Measurements from ENCODE around the gene FASN.

Gene FASN

DNA sequence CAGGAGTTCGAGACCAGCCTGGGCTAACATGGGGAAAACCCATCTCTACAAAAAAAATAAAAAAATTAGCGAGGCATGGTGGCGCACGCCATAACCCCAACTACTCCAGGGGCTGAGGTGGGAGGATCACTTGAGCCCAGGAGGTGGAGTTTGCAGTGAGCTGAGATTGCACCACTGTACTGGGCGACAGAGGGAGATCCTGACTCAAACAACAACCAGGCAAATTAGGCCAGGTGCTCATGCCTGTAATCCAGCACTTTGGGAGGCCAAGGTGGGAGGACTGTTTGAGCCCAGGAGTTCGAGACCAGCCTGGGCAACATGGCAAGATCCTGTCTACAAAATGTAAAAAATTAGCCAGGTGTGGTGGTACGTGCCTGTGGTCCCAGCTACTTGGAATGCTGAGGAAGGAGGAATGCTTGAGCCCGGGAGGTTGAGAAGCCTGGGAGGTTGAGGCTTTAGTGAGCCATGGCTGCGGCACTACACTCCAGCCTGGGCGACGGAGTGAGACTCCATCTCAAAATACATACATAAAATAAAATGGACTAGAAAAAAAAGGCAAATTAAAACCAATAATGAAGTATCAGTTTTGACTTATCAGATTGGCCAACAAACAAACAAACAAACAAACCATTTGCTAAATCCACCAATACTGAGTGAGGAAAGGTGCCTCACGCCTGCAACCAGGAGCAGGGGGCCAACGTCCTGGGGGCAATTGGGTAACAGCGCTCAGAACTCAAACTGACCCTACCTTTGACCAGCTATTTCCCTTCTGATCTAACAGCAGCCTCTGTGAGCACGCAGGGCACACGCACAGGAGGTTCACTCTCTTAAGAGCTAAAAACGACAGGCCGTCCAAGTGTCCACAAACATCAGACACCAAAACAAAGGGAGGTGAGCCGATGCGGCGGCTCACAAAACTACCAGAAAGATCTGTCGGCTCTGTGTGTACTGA is 19.4 kb upstream of the FASN start:
- DNase-seq (ENCODE audit: low read depth in 2 of 2) = no peak

- no peak for DNase-seq (ENCODE audit: low read depth in 2 of 2)
Measured at GRCh38 chr17:82116246-82116645, 18.2 kb upstream of the FASN start.

DNA sequence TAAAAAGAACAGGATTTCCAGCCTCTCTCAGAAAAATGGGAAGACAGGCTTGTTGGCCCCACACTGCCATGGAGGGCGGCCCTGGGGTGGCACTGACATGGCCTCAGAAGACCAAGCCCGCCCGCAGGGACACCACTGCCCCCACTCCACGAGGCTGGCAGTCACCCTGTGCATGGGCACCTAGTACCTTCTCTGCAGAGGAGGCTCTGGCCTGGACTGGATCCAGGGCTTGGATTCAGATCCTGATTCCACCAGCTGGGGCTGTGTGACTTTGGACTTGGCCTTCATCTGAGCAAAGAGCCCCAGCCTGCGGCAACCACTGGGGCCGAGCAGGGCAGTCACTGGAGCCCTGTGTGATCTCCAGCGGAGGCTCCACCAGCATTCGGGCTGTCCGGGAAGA is 16.8 kb upstream of the FASN start:
- DNase-seq (ENCODE audit: low read depth in 2 of 2) = no peak

- no peak for DNase-seq (ENCODE audit: low read depth in 2 of 2)
Measured at GRCh38 chr17:82114447-82114846, 16.4 kb upstream of the FASN start.

DNA sequence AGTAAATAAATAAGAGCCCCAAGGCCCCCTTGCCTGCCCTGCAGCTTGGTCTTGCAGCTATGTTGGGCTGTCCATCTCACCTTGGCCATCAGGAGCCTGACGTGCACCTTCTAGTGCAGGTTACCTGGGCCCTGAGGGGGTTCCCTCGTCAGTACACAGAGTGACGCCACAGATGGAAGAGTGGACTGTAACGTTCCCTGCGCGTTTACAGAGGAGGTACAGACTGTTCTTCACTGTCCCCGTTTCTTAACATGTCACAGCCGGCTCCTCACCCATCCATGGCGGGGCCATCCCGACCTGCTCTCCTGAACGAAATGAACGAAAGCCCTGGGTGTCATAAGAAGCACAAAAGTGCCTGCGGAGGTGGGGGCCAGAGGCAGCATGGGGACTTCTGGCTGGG is 15.9 kb upstream of the FASN start:
- no peak for DNase-seq (ENCODE audit: low read depth in 2 of 2)

DNA sequence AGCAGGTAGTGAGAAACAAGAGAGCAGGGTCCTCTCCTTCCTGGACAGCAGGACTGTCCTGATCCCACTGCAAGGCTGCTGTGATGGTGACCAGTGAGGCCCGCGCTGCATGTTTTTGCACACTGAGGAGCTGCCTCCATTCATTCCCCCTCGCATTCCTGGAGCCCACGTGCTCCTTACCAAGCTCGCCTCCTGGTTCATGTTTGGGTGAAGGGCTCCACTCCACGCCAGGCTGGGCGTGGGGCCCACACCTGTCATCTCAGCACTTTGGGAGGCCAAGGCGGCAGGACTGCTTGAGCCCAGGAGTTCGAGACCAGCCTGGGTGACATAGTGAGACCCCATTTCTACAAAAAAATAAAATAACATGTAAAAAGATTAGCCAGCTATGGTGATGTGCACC is 15.4 kb upstream of the FASN start:
- DNase-seq (ENCODE audit: low read depth in 2 of 2) = no peak

DNA sequence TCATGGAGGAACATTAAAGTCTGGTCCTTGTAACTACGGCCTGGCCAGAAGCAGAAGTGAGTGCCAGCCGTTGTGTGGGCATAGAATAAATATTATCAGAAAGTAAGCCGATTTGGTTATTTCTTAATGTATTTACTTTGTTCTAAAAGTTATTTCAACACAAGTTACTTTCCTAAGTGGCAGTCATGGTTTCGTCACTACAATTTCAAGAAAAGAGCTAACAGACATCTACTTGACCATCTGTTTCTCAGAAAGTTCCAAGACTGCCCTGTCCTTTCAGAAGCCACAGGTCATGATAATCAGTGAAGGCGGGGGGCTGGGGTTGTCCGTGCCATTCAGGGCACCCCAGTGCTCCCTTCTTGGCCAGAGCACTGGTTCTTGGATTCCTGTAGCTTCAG is 14.9 kb upstream of the FASN start:
- DNase-seq (ENCODE audit: low read depth in 2 of 2) = no peak

DNA sequence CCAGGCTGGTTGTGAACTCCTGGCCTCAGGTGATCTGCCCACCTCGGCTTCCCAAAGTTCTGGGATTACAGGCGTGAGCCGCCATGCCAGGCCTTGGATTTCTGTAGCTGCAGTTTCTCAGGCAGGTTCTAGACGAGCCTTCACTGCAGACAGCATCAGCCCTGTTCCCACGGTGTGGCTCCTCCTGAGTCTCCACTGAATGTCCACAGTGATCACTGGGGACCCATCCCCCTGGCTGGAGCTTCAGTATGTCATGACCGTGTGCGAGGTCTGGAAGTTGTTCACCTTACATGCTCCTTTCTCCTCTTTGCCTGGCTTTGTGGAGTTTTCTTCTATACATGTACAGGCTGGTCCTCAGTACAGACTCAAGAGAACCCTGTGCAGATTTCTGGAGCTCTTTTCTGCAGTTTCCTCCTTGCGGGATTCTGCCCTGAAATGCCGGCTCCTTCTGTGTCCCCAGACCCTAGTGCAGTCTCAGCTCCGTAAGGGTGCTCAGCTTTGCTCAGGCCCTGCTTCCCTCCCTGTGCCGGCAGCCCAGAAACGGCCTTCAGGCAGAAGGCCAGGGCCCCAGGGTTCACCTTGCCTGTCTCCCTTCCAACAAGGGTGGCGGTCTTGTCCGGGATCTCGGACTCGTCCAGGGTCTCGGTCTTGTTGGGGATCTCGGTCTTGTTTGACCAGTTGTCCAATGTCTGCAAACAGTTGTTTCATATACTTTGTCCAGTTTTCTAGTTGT is 14.3 kb upstream of the FASN start:
- DNase-seq (ENCODE audit: low read depth in 2 of 2) = no peak

DNA sequence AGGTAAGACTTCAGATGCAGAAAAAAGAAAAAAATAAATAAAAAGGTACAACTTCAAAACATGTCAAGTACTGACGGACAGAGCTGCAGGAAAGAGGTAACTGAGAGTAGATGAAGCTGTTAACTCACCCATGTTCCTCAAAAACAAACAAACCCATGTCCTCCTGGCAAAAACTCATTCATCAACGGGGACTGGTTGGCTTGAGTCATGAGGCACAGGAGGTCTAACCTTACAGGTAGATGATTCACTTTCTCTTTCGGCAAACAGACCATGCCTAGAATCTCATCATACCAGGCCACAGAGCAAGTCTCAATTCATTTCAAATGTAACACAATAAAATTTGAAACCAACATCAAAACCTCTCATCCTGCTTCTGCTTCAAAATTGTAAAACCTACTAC is 12.3 kb upstream of the FASN start:
- no peak for DNase-seq (ENCODE audit: low read depth in 2 of 2)

- no peak for DNase-seq (ENCODE audit: low read depth in 2 of 2)
Measured at GRCh38 chr17:82108961-82109475, 11.0 kb upstream of the FASN start.

DNA sequence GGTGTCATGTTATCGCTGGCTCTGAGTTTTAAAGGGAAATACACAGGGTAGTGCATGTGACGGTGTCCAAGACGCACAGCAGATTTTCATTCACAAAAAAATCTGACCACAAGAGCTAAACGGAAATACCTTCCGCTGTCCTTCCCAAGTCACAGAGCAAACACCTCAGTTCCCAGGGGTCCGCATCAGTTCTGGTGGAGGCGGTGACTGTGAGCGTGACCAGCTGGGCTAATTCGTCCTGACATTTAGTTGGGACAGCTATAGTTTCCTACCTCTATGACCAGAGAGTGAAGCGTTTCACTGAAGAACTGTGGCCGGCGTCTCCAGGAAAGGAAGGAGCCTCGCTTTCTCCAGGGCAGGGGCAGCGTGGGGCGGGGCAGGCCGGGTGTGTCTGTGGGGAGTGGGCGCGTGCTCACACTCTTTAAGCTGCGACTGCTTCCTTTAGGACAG is 10.5 kb upstream of the FASN start:
- DNase-seq (ENCODE audit: low read depth in 2 of 2) = no peak

DNA sequence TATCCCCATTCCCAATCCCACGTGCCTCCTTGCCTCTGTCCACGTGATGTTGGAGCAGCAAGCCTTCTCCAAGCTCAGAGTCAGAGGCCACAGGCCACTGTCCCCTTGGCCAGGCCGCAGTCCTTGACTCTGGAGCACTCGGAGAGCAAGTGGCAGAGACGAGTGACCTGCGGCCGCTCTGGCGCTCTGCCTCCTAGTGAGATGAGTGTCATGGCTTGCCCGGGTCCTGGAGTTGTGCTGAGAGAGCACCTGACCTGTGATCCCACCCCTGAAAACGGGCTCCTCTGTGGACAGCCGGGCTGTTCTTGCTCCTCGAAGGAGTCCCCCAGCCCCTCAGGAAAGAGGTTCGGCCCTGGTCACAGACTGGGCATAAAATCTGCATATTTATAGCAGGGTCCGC is 10.0 kb upstream of the FASN start:
- DNase-seq (ENCODE audit: low read depth in 2 of 2) = no peak

DNA sequence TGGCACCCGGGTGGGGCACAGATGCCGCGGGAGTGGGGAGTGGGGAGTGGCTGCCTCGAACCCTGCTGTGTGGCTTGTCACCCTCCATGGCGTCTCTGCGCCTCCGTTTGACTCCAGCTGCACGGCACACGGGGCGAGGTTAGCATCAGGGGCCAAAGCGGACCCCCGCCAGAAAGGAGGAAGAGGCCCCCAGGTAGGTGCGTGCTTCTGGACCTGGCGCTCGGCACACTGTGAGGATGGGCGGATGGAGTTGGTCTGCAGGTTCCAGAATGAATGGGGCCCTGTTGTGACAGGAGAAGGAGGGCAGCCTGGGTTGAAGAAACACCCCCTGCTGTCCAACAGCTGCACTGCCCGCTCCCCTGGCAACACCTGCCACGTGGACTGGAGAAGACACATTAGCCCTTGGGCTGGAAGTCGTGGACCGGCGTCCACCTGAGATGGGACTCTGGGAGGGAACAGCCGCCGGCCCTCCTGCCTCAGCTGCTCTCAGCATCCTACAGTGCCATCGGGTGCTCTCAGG is 9.4 kb upstream of the FASN start:
- no peak for DNase-seq (ENCODE audit: low read depth in 2 of 2)

- no peak for DNase-seq (ENCODE audit: low read depth in 2 of 2)
Measured at GRCh38 chr17:82106688-82107305, 8.8 kb upstream of the FASN start.

GRCh38 chr17:82105882-82106687 is 8.0 kb upstream of the FASN start:
- DNase-seq (ENCODE audit: low read depth in 2 of 2) = peak; percentile 26 to 50

DNA sequence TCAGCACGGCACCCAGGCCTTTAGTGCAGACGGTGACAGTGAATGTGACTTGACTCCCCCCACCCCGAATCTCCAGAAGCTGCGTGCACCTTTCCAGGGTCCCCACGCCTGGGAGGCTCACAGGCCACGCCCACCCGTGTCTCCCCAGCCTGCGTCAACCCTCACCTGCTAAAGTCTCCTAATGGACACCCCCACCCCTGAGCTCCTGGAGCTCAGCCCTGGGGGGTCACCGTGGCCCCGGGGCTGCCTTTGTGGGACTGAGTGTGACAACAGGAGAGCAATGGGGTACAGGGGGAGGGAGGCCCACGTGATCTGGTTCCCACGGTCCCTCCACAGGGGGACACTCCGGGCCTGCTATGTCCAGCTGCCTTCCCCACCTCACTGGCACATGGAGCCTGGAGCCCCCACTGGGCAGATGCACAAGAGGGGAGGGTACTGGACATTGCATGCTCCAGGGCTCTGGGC is 7.4 kb upstream of the FASN start:
- DNase-seq (ENCODE audit: low read depth in 2 of 2) = no peak

- no peak for DNase-seq (ENCODE audit: low read depth in 2 of 2)
Measured at GRCh38 chr17:82104797-82105416, 6.9 kb upstream of the FASN start.

GRCh38 chr17:82103553-82104451 is 5.8 kb upstream of the FASN start:
- DNase-seq (ENCODE audit: low read depth in 2 of 2) = no peak
